ENCODE results near the gene SPATS2L.
"Not testable (repeated sequence)": the region's sequence is repeated elsewhere in the genome, so short reads cannot be mapped to it uniquely, and the experiment has no call there.

Gene SPATS2L

DNA sequence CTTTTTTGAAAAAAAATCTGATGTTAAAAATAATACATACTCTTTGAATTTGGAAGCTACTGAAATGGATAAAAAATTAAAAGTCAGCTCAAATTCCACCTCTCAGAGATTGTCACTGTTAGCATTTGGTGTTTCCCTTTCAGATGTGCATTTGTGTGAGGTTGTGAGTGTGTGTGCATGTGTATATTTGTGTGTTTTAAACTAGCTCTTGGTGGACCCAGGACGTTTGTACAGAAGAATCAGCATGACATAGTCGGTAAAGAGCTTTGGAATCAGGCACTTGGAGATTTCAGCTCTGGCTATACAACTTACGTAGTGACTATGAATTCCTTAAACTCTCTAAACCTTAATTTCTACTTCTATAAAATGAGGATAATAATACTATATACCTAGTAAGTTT, 14.5 kb downstream of the SPATS2L start:
- DNase-seq: no peak

DNA sequence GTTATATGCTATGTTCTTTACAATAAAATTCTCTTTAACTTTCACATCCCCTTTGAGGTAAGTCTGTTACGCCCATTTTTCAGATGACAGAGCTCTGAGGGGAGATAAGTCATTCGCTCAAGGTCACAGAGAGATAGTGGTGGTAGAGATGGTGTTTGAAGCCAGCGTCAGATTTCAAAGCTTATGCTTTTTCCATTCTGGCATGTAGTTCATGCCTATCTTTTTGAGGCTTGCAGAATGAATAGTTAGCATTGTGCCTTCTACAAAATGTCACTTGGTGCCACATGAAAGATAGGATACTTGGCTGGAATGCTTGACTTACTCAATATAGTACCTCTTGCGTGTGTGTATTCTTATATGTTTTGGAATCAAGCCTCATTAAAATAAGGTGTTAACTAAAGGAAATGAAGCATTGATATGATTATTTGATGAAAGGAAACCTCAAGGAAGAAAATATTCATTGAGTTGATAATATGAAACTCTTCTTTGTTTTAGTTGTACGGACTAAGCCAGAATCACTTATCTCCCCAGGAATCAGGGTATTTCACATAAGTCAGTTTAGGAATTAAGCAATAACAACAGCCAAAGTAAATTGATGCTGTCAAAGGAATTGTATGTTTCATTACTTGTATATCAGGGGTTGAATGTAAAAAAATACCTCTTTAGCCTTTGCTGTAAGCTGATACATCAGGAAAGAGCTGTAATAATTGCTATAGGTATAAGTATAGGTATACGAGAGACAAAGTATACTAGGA, 15.5 kb downstream of the SPATS2L start:
- no peak for DNase-seq

DNA sequence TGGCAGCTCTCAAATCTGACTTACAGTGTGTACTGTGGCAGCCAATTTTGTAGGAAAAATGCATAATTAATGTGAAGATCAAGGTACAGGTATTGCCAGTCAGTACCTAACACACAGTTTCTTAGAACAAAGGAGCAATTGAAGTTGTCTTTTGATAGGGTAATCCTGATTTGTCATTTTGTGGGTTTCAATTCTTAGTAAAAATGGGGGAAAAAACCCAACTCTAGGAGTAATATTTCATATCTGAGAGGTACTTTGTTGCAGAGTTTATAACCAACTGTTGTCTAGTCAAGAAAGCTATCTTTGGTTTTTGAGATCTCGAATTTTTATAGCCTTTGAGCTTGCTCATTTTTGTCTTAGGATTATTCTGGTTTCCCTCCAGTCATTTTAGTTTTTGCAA, 16.1 kb downstream of the SPATS2L start:
- DNase-seq: no peak

DNA sequence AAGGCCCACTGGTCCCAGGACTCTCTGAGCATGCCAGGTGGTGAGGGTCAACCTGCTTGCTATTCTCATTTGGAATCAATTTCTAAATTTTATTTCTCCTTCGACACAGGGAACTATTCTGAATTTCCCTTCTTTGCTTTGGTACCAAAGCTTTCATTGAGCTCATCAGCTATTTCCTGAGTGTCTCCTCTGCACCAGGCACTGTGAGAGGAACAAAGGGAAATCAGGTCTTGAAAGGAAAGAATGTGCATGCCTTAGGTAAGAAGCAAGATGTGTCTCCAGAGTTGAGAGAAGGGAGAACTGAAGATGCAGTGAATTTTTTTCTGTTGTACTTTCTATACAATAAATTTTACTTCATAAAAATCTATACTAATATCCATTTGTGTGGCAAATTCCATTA, 17.9 kb downstream of the SPATS2L start:
- no peak for DNase-seq

DNA sequence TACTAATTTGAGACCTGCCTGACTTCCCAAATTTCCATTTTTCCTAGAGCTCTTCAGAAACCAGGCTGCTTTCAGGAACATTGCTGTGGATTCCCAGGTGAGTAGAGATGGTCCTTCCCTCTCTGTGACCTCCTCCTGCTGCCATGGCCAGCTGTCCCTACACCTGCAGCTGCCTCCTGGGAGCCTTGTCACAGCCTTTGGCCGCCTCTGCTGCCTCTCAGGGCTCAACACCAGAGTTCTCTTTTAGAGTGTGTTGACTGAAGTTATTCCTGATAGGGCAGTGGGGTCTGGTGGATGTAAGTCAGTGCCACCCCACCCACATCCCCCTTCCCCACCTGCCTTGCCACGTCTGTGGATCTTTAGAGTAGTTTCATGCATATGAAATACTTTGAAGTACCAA, 22.9 kb downstream of the SPATS2L start:
- DNase-seq: no peak

DNA sequence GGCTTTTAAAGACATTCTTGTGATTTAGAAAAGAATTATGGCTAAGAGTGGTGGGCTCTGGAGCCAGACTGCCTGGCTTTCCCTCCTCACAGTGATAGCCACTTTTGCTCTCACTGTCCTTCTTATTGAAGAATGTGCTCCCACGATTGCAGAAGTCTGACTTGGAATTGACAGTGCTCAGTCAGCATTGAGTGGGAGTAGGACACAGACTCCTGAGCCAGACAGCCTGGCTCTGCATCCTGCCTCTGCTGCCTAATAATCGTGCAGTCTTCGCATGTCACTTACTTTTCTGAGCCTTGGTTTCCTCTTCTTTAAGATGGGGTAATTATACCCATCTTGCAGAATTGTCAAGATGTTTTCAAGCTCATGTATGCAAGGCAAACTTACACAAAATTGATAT, 23.3 kb downstream of the SPATS2L start:
- no peak for DNase-seq

- DNase-seq: no peak
Measured at GRCh38 chr2:200330351-200331060, 24.0 kb downstream of the SPATS2L start.

GRCh38 chr2:200331061-200331400, 24.5 kb downstream of the SPATS2L start:
- DNase-seq: no peak

DNA sequence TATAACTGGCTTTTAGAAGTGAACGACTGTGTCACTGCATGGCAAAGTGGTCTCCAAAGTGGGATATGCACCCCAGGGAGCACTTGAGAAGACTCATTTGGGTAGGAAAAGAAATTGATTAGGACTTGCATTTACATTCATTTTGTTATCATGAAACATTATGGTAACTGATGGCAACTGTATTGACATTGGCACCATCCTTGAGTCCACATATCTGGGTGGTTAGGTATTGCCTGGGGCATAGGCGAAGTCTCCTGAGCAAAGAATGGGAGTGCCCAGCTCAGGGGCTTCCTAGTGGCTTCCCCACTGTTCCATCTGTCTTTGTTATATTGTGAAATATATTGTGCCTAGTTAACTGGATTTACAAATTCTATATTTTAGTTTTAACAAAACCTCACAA, 29.2 kb downstream of the SPATS2L start:
- no peak for DNase-seq

DNA sequence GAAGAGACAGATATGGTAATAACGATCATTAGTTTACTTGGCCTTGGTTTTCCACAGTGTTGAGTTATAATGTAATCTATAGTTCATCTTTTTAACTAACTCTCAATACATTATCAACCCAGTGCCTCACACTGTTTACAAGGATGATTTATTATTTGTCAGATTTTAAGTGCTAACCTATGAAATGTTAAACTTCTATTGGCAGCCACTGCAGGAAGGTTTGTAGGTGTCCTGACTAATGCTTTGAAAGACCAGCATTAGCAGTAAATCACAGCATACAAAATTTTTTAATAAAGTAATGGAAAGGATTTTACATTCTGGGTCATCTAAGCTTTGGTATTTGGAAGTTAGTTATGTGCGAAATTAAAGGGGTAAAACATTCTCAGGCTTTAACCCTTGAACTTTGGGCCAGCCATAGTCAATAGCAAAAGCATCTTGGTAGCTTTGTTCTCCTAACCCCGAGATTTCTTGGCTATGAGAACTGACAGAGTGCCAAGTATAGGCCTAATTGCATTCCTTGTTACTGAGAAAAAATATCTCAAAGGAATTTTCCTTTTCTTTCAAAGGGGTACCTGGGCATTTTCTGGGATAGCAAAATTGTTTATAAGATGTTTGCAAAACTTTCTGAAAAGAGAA, 30.6 kb downstream of the SPATS2L start:
- no peak for DNase-seq

DNA sequence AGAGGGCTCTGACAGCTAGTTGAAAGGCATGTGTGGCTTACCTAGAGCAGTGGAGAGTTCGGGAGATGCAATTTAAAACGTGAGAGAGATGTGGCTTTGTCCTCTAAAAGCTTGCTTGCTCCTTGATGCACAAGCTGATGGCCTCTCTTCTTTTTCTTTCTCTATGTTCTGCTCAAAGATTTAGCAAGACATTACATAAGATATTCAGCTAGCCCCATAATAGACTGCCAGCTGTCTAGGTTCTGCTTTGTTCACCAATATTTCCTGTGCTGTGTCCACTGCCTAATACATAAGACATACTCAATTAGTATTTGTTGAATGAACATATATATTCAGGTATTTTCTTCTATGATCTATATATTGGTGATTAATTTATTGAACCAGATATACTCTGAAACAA, 31.1 kb downstream of the SPATS2L start:
- no peak for DNase-seq

- no peak for DNase-seq
Measured at GRCh38 chr2:200338692-200339091, 32.2 kb downstream of the SPATS2L start.

- DNase-seq: no peak
Measured at GRCh38 chr2:200340508-200341224, 34.2 kb downstream of the SPATS2L start.

GRCh38 chr2:200341376-200341775, 34.9 kb downstream of the SPATS2L start:
- DNase-seq: no peak

DNA sequence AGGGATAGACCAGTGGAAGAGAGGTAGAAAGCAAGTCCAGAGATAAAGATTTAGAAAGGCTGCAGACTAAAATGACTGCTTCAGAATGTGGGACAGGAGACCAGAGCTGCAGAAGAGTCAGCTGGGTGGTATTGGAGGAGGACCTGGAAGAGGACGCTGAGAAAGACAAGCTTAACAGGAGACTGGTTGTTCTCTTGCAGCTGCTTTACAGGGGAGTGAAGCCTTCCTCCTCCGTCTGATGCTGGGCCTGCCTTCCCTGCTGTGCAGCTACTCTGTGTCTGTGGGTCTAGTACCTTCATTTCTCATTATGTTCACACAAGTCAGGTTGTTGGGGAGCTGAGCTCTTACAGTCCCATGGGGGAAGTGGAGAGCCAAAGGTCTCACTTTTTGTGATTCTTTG, 35.7 kb downstream of the SPATS2L start:
- DNase-seq: no peak

DNA sequence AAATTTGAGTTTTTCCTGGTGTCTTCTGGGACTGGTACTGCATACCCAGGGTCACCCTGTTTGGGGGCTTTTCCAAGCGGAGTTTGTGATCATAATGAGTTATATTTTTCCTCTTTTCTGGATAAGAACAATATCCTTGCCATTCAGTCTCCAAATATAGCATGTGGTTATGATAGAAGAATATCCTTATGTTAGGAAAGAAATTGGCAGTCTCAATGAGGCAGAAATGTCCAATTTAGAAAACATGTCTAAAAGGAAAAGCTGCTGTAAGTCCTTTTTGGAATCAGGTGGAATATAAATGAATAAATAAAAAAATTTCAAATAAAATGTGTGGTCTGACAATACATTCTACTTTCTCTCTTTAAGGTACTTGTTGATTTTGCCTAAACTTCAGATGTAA, 36.2 kb downstream of the SPATS2L start:
- no peak for DNase-seq

DNA sequence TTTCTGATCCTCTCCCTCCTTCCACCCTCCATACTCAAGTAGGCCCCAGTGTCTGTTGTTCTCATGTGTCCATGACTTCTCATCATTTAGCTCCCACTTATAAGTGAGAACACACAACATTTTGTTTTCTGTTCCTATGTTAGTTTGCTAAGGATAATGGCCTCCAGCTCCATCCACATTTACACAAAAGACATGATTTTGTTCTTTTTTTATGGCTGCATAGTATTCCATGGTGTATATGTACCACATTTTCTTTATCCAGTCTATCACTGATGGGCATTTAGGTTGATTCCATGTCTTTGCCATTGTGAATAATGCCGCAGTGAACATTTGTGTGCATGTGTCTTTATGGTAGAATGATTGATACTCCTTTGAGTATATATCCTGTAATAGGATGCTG, 37.7 kb downstream of the SPATS2L start:
- DNase-seq: not testable (repeated sequence)

GRCh38 chr2:200345975-200346374, 39.5 kb downstream of the SPATS2L start:
- DNase-seq: no peak

DNA sequence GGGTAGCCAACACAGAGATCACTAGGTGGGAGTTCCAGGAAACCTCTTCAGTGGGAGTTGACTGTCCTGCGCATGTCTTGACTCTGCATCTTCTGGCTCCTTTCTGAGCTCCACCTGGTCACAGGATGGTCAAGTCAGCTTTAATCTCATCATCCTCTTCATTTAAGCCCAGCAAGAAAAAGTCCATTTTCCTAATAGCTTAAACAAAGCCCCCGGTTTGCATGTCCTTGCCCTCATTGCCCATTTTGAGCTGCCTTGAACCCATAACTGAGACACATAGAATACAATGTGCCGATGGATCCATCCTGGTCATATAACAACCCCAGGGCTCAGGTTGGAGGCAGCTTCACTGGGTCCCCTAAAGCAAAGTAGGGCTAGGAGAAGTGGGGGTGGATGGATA, 40.8 kb downstream of the SPATS2L start:
- DNase-seq: no peak

GRCh38 chr2:200348897-200349563, 42.5 kb downstream of the SPATS2L start:
- no peak for DNase-seq

GRCh38 chr2:200349868-200350267, 43.4 kb downstream of the SPATS2L start:
- DNase-seq: no peak

DNA sequence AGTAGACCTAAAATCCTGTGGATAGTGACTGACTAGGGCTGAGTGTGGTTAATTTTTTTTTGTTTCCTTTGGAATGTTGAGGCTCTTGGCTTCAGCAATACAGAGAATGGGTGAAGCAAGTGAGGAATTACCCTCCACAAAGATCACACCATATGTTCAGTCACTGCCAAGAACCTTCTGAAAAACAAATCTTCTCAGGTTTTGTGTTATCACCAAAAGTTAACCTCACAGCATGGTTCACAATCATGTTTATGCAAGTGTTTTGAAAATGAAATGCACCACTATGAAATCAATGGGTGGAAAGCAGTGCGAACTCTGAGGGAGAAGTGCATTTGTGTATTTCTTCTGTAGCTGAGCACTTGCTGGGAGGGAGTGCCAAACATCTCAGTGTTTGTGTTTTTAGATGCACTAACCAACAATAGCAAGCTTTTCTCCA, 44.4 kb downstream of the SPATS2L start:
- no peak for DNase-seq

DNA sequence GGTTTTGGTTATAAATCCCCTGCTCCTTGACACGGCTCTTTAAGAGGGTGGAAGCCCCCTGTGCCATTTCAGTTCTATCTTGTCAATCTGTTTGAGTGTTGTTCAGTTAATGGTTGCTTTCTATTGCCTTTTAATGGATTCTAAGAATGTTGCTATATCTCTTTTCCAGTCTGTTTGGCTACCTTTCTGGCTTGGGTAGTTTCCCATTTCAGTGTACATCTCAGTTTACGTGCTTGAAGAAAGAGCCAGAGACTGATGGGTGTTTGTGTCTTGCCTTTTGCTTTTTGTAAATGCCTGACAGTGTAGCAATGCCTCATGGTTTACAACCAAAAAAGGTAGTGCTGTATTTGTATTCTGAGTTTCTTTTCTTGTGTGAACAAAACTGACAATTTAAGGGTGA, 45.3 kb downstream of the SPATS2L start:
- DNase-seq: no peak

Measured in hippocampal formation (tissue), 2 donors.